Muscle of arm (tissue), 12 donors: Measurements from ENCODE around the gene PPCDC. TPM values are rescaled to one million over a fixed set of nuclear protein-coding genes. Genes with fewer than 3 reads are reported as not detected.

ENCODE experiments used
- polyA plus RNA-seq, 12 donors: library from polyadenylated mRNA; unstranded; fragments of 120-200 nt; gene quantifications; one replicate each; pipeline ENCODE4 v1.2.1, GENCODE V29; 2013; ENCODE audit not compliant: insufficient read length in 12 of 12

Gene PPCDC
- polyA plus RNA-seq, 12 donors: 4.5 to 9.7 (median 7.1) TPM; not detected in 2

Other genes starting within 250 kb of the PPCDC start
- gene CSK, start 241.5 kb upstream of the PPCDC start, polyA plus RNA-seq: 10 to 100 TPM in 11 of 12 donors, not detected in 1; 21.4 to 51.9 (median 31.0) TPM
- gene LMAN1L, start 210.8 kb upstream of the PPCDC start, polyA plus RNA-seq: under 1 TPM in 1 of 12 donors, not detected in 11; 0.19 TPM
- gene CPLX3, start 197.0 kb upstream of the PPCDC start, polyA plus RNA-seq: under 1 TPM in 1 of 12 donors, not detected in 11; 0.11 TPM
- 10 to 100 TPM in 11 of 12 donors, not detected in 1; 23.8 to 44.3 (median 31.4) TPM for gene ULK3, start 180.4 kb upstream of the PPCDC start, polyA plus RNA-seq
- 10 to 100 TPM in 11 of 12 donors, not detected in 1; 50.4 to 76.1 (median 60.3) TPM for gene SCAMP2, start 150.2 kb upstream of the PPCDC start, polyA plus RNA-seq
- 10 to 100 TPM in 11 of 12 donors, not detected in 1; 44.3 to 63.9 (median 55.2) TPM for gene MPI, start 133.5 kb upstream of the PPCDC start, polyA plus RNA-seq
- 10 to 100 TPM in 11 of 12 donors, not detected in 1; 40.4 to 60.0 (median 48.6) TPM for gene FAM219B, start 116.7 kb upstream of the PPCDC start, polyA plus RNA-seq
- gene COX5A, start 85.5 kb upstream of the PPCDC start, polyA plus RNA-seq: 100 to 1,000 TPM in 11 of 12 donors, not detected in 1; 131 to 285 (median 234) TPM
- 1 to 10 TPM in 5 of 12 donors, under 1 TPM in 6, not detected in 1; 0.85 to 4.5 (median 0.95) TPM for gene RPP25, start 66.8 kb upstream of the PPCDC start, polyA plus RNA-seq
- 10 to 100 TPM in 1 of 12 donors, 1 to 10 TPM in 10, not detected in 1; 2.9 to 17.2 (median 4.1) TPM for gene SCAMP5, start 28.0 kb upstream of the PPCDC start, polyA plus RNA-seq
- gene C15orf39, start 178.3 kb downstream of the PPCDC start, polyA plus RNA-seq: 10 to 100 TPM in 6 of 12 donors, 1 to 10 TPM in 5, not detected in 1; 7.6 to 19.2 (median 10.1) TPM
- gene GOLGA6C, start 234.7 kb downstream of the PPCDC start, polyA plus RNA-seq: under 1 TPM in 1 of 12 donors, not detected in 11; 0.09 TPM